T follicular helper cell (primary cell): Measurements from ENCODE around the gene P2RY13.

Source experiments
- DNase-seq: peaks from one replicate; pipeline ENCODE4 v3.0.0-alpha.2; 2020; ENCODE audit warnings: low read depth
- total RNA-seq, 2 experiments: gene quantifications; one replicate each; lab custom pipeline; 2026; lab: John Stamatoyannopoulos, UW

The P2RY13 gene
- 0 reads per million in 2 experiments for total RNA-seq

DNA sequence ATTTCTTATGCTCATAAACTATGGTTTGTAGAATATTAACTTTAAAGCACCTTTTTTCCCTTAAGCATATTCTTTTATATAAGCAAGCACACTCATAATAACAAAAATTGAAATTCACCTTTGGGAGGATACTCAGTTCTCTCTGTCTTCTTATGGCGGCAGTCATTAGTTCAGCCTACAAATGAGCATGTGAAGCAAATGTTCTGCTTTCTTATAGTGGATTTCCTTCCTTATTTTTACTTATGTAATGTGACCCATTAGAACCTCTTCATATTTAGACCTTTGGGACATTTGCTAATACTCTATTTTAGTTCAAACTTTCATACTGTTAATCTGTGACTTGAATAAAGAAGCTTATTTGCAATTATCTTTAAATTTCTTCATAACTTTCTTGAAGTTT is at the start of gene P2RY13:
Gene P2RY13, minus strand, starts transcription at position 187 of the 400 bp plus-strand sequence. Its CDS starts 21 bp downstream, at position 166.
- no peak for DNase-seq

DNA sequence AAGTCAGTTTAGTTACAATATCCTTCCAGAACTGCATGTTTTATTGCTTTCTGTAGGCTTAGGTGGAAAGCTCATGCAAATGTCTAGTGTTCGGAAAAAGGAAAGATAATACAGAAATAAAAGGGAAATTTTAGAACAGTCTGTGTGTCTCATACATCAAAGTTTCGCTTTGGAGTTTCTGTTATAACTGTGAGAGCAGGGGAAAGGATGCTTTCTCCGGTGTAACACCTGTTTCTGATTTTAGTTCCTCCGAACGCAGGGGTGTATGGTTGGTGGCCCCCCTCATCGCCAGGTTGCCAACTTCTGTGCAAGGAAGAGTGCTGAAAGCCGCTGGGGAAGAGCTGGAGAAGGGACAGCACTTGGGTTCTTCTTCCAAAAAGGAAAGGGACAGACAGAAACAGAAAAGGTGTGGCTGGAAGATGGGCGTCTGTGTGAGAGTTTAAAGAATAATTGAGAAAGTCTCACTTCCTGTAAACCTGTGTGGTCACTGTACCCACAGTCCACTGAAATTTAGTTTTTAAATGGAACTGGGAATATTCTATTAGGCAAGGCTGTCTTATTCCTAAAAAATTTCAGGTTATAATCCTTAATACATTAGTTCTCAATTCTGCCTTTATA is 48.5 kb upstream of the P2RY13 start:
- DNase-seq, result no peak

- no peak for DNase-seq
These were observed 42.9 kb upstream of the P2RY13 start for GRCh38 chr3:151372063-151372820.

GRCh38 chr3:151371526-151371925 is 42.2 kb upstream of the P2RY13 start:
- DNase-seq, result no peak

DNA sequence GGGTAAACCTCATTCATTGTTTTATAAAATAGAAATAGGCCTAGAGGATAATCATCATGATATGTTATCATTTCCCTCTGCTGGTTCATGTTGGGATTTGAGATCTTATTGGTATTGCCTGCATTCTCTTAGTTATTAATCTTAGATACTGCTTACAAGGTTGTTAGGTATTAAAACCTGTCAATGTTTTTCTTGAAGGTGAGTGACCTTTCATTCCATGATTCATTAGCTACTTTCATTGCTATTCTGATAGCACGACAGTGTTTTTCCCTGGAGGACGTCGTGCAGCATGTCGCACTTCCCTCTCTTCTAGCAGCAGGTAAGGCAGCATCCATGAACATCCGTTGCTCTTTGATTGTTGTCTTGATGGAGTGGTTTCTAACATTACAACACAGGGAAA is 38.1 kb upstream of the P2RY13 start:
- no peak for DNase-seq

DNA sequence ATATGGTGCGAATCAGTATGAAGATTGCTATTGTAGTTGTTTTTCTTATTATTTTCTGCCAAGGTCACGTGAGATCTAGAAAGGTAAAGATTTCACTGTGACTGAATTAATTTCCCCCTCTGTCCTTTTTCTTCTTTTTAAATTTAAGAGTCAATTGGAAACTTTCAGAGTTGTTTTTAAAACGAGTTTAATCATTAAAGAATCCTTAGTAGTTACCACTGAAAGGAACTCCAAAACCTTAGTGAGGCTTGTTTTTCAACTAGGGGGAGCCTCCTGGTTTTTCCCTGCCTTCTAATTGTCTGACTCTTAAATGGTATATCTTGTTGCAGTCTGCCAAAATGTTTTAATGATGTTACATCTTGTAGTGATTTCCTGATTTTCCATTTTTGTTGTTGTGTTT is 37.6 kb upstream of the P2RY13 start:
- DNase-seq, result no peak

- DNase-seq, result no peak
These were observed 33.4 kb upstream of the P2RY13 start for GRCh38 chr3:151362751-151363174.

GRCh38 chr3:151357463-151357850 is 28.1 kb upstream of the P2RY13 start:
- no peak for DNase-seq

GRCh38 chr3:151356794-151357462 is 27.6 kb upstream of the P2RY13 start:
- no peak for DNase-seq

DNA sequence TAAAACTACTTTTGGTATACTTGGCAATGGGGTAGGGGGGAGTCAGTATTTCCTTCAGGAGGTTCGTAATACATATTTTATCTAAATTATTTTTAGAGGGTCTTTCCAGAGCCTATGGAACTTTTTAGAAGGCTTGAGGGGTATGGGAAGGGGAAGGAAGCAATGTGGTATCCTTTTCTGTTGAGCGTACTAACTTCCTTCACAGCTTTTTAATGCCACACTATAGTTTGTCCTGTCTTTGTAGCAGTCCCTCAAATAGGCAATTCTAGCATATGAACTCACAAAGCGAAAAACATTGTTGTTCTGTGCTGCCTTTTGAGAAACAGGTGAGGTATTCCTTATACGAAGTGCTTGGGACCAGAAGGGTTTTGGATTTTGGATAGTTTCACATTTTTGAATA is 22.3 kb upstream of the P2RY13 start:
- DNase-seq, result no peak

GRCh38 chr3:151351219-151351618 is 21.9 kb upstream of the P2RY13 start:
- DNase-seq, result no peak

DNA sequence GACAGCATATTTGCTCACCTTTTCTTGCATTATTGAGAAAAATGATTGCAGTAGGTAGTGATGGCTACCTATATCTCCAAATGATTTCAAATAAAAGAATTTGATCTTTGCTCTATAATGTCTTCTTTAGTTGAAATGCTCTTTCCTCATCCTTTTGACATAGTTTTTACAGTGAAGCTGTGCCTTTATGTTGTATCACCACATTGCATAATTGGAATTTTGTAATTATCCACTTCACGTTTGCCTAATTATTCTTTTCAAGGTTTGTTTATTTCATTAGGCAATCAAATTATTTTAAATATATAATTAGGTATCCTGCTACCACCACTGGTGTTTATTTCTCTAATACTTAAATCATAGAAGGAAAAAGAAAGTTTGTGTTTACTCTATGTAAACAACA is 21.3 kb upstream of the P2RY13 start:
- no peak for DNase-seq

DNA sequence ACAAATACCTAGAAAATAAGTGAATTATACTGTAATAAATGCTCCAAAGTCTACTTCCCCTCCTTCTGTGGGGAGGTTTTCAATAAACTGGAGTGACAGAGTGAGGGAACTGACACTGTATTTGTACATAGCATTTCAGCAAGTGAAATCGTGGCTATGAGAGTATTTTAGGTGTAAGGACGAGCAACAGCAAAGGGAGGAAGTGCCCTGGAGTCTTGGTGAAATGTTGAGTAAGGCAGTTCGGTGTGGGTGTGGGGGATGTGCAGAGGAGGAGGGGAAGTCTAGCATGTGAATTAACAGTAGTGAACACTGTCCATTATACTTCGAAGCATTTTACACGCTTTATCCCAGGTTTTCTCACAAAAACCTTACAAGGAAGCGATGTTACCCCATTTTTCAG is 18.1 kb upstream of the P2RY13 start:
- DNase-seq, result no peak

DNA sequence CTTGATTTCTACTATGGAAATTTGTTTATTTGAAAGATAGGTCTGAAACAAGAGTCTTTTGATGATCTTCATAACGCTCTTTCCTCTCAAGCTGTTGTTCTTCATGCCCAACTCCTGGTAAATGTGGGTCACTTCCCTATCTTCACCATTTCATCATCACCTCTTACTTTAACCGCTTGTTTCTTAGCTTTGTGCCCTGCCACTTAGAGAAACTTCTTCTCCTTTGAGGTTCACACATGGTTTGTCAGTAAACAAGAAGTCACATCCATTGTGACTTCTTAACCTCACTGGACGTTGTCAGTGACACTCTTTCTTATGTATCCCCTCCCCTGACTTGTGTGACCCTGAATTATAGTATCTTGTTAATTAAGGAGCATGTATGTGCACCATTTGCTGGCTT is 16.9 kb upstream of the P2RY13 start:
- no peak for DNase-seq

DNA sequence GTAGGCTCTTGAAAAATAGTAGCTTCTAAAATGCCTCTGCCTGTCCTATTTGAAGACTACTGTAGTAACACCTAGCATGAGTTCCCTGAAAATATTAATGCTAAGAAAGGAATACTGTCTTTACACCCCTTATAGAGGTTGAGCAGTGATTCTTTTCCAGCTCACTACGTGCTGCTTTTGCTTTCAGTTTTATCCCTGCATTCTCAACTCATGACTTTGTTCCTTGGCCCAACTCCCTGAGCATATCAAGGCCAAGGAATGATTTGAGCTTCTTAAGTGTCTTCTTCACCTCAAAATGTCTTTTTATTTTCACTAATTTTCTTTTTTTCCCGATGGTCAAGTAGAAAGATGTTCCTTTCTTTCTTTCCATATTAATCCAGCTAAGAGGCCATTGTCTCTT is 16.5 kb upstream of the P2RY13 start:
- no peak for DNase-seq

DNA sequence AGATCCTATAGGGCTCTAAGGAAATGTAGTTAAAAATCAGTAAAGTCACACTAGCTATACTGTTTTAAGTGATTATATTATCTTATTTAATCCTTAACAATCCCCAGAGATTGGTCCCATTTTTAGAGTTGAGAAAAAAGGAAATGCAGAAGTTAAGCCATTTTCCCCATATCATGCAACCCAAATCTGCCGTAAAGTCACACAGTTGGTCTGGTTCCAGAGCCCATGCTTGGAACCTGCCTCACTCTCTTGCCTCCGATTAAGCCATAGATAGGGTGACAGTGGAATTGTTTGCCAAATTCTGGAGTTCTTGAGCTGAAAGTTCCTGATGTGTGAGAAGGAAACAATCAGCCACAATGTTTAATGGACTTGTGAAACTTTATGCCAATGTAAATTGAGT is 2.3 kb upstream of the P2RY13 start:
- DNase-seq, result no peak

DNA sequence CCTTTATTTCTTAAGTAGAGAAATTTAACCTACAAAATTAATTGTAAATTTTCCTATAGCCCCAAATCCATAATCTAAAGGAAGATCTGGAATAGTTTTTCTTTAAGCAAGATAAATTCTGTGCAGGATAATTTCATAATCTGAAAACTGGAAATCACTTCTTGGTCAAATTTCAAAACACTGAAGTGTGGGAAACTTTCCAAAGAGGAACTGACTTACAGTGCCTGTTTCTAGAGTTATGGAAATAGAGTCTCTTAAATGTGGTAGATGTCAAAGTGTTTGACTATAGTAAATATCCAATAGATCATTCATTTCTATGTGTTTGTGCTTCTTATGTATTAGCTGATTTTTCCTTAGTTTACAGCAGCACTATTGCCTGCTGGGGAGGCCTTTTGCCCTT is 1.6 kb upstream of the P2RY13 start:
- no peak for DNase-seq

GRCh38 chr3:151330379-151330778 is 1.0 kb upstream of the P2RY13 start:
- DNase-seq, result no peak

DNA sequence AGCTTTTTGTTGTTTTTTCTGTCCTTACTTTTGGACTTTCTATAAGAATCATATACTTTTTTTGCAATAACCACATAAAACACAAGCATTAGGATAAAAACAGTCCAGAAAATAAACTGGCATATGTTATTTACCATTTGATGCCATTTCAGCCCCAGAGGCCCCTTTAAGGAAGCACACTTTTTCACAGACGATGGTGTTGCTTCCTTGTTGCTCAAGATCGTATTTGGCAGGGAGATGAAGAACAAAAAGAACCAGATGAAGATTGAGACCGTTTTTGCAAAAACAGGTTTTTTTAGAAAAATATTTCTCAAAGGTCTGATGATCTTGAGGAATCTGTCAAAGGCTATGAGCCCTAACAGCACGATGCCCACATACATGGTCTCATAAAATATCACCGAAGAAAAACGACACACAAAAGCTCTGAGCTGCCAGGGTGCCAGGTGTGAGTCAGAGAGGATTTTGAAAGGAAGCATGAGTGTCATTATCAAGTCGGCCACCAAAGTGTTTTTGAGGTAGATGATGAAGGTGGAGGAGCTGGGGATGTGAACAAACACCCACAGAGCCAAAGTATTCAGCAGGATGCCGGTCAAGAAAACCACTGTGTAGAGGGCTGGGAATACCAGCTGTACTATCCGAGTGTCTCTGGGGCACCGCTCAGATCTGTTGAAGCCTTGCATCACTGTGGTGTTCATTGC is 902 bp downstream of the P2RY13 start:
- DNase-seq, result no peak

- no peak for DNase-seq
These were observed 1.7 kb downstream of the P2RY13 start for GRCh38 chr3:151327571-151328198.

- no peak for DNase-seq
These were observed 6.8 kb downstream of the P2RY13 start for GRCh38 chr3:151322511-151322910.

- DNase-seq, result no peak
These were observed 7.8 kb downstream of the P2RY13 start for GRCh38 chr3:151321526-151321925.
